Mammary epithelial cell (primary cell): ENCODE results near the gene CD81.

Source experiments
- CTCF ChIP-seq, 2 donors: IDR thresholded peaks in 1 of 2; conservative IDR thresholded peaks in 1 of 2; 2 replicates each; pipeline ENCODE4 v1.5.1; 2011 to 2012; ENCODE audit warnings: inconsistent platforms in 2 of 2, low read length in 2 of 2, mild to moderate bottlenecking in 2 of 2, control low read depth in 1 of 2, low read depth in 1 of 2; ENCODE audit not compliant: insufficient read depth in 1 of 2; ENCODE audit errors: extremely low read depth in 1 of 2
- EZH2 ChIP-seq: IDR thresholded peaks from 2 replicates; pipeline ENCODE4 v1.6.1; 2012; ENCODE audit warnings: low read length, inconsistent platforms, borderline replicate concordance

DNA sequence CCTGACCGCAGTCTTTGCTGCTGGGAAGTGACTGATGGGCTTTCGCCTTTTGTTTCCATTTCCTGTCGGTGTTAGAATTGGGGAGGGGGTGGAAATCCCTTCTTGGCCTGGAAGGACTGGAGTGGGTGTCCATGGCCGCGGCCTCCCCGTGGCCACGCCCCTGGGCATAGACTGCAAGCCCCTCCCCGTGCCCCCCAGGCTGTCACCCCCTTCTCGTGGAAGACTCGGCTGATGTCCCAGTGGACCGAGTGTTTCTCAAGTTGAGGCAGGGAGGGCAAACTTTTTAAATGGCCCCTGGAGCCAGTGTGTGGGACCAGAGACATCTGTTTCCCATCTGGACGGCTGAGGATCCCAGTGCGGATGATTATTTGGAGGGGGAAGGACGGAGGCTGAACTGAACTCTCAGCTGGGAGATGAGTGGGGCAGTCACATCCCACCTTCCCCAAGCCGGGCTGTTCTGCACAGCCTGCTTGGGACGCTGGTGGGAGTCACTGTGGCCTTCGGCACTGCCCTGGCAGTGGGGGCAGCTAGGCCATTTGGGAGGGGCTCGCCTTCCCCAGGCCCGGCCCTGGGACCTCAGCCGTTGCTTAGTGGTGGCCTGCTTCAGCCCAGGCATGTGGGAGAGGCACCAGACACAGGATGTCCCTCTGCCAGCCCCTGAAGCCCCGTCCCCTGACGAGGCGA is 1.6 kb downstream of the CD81 start:
- TF ChIP-seq CTCF (conservative IDR thresholded peaks at IDR 0.05 in 1 of 2, IDR thresholded peaks at IDR 0.05 in 1 of 2; ENCODE audit: extremely low read depth in 1 of 2, insufficient read depth in 1 of 2, low read depth in 1 of 2, low read length in 2 of 2) = no peak
- no peak for TF ChIP-seq EZH2
